Measurements from ENCODE around the gene LRRN2.

The LRRN2 gene

GRCh38 chr1:204663644-204664383, 21.7 kb downstream of the LRRN2 start:
- no peak for DNase-seq

GRCh38 chr1:204662530-204662929, 23.0 kb downstream of the LRRN2 start:
- no peak for DNase-seq

- DNase-seq, result no peak
These were observed 25.0 kb downstream of the LRRN2 start for GRCh38 chr1:204660509-204660908.

GRCh38 chr1:204659056-204659455, 26.5 kb downstream of the LRRN2 start:
- DNase-seq, result no peak

- DNase-seq, result no peak
These were observed 27.2 kb downstream of the LRRN2 start for GRCh38 chr1:204658295-204658694.

GRCh38 chr1:204653590-204654340, 31.8 kb downstream of the LRRN2 start:
- DNase-seq, result no peak

- DNase-seq, result no peak
These were observed 33.0 kb downstream of the LRRN2 start for GRCh38 chr1:204652497-204652896.

GRCh38 chr1:204651843-204652421, 33.6 kb downstream of the LRRN2 start:
- DNase-seq, result no peak

GRCh38 chr1:204650911-204651570, 34.5 kb downstream of the LRRN2 start:
- DNase-seq, result no peak

GRCh38 chr1:204649721-204650521, 35.6 kb downstream of the LRRN2 start:
- no peak for DNase-seq

GRCh38 chr1:204648576-204648975, 37.0 kb downstream of the LRRN2 start:
- DNase-seq, result no peak

GRCh38 chr1:204647805-204648153, 37.8 kb downstream of the LRRN2 start:
- DNase-seq, result no peak

- peak in 4 of 56 donors; percentile 15 to 37 (median 28) for DNase-seq
These were observed 38.3 kb downstream of the LRRN2 start for GRCh38 chr1:204647114-204647804.

- no peak for DNase-seq
These were observed 39.9 kb downstream of the LRRN2 start for GRCh38 chr1:204645666-204646065.

GRCh38 chr1:204645251-204645650, 40.3 kb downstream of the LRRN2 start:
- no peak for DNase-seq

- no peak for DNase-seq
These were observed 42.0 kb downstream of the LRRN2 start for GRCh38 chr1:204643503-204643902.

- no peak for DNase-seq
These were observed 43.6 kb downstream of the LRRN2 start for GRCh38 chr1:204641936-204642335.

GRCh38 chr1:204641455-204641854, 44.1 kb downstream of the LRRN2 start:
- DNase-seq, result no peak

- no peak for DNase-seq
These were observed 45.0 kb downstream of the LRRN2 start for GRCh38 chr1:204640578-204640977.

GRCh38 chr1:204634260-204634910, 51.2 kb downstream of the LRRN2 start:
- no peak for DNase-seq
